NCI-H345 treated with DMSO at 0.1 percent for 48 hours (cell line): ENCODE results near the gene ZNF469.

ENCODE experiments used
- DNase-seq: peaks from one replicate; lab custom pipeline; 2025; ENCODE audit not compliant: unreplicated experiment; lab: John Stamatoyannopoulos, UW

ZNF469 gene, protein sequence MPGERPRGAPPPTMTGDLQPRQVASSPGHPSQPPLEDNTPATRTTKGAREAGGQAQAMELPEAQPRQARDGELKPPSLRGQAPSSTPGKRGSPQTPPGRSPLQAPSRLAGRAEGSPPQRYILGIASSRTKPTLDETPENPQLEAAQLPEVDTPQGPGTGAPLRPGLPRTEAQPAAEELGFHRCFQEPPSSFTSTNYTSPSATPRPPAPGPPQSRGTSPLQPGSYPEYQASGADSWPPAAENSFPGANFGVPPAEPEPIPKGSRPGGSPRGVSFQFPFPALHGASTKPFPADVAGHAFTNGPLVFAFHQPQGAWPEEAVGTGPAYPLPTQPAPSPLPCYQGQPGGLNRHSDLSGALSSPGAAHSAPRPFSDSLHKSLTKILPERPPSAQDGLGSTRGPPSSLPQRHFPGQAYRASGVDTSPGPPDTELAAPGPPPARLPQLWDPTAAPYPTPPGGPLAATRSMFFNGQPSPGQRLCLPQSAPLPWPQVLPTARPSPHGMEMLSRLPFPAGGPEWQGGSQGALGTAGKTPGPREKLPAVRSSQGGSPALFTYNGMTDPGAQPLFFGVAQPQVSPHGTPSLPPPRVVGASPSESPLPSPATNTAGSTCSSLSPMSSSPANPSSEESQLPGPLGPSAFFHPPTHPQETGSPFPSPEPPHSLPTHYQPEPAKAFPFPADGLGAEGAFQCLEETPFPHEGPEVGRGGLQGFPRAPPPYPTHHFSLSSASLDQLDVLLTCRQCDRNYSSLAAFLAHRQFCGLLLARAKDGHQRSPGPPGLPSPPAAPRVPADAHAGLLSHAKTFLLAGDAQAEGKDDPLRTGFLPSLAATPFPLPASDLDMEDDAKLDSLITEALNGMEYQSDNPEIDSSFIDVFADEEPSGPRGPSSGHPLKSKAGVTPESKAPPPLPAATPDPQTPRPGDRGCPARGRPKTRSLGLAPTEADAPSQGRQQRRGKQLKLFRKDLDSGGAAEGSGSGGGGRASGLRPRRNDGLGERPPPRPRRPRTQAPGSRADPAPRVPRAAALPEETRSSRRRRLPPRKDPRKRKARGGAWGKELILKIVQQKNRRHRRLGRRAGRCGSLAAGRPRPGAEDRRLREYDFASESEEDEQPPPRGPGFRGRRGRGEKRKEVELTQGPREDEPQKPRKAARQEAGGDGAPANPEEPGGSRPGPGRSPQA (N-terminal part only)

DNA sequence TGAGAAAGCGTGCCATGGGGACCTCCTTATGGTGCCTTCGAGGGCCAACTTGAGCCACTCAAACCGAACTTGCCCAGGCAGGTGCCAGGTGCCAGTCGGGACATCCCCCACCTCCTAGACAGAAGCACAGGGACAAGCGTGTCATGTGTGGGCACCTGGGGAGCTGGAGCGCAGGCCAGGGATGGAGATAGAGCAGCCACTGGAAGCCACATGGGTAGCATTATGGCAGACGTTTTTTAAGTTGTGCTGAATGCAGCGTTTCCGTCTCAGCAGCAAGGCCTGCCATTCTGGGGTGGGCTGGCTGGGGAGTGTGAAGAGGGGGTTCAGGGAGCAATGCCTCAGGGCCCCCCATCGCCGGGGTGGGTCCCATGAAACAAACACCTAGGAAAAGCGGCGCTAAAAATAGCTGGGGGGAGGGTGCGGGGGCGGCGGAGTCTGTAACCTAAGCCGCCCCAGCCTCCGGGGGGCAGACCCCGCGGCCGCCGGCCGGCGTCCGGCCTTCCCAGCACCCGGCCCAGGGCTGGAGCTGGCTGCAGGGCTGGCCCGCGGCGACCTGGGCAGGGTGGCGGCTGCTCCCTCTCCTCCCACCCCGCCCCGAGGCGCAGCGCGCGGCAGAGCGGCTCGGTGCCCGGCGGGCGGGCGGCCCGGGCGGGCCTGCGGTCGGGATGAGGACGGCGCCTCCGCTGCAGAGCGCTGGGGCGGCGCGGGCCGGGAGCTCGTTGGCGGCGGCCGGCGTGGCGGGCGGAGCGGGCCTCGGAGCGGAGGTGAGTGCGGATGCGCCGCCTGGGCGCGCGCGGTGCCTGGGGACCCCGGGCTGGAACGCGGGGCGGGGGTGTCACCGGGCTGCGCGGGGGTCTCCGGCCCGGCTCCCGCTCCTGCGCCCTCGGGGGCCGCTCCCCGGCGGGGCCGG lies at the start of gene ZNF469:
Gene ZNF469 (plus strand): TSS at position 469 of the 910 bp plus-strand sequence. CDS start 44,512 bp downstream, outside the sequence.
- no peak for DNase-seq

DNA sequence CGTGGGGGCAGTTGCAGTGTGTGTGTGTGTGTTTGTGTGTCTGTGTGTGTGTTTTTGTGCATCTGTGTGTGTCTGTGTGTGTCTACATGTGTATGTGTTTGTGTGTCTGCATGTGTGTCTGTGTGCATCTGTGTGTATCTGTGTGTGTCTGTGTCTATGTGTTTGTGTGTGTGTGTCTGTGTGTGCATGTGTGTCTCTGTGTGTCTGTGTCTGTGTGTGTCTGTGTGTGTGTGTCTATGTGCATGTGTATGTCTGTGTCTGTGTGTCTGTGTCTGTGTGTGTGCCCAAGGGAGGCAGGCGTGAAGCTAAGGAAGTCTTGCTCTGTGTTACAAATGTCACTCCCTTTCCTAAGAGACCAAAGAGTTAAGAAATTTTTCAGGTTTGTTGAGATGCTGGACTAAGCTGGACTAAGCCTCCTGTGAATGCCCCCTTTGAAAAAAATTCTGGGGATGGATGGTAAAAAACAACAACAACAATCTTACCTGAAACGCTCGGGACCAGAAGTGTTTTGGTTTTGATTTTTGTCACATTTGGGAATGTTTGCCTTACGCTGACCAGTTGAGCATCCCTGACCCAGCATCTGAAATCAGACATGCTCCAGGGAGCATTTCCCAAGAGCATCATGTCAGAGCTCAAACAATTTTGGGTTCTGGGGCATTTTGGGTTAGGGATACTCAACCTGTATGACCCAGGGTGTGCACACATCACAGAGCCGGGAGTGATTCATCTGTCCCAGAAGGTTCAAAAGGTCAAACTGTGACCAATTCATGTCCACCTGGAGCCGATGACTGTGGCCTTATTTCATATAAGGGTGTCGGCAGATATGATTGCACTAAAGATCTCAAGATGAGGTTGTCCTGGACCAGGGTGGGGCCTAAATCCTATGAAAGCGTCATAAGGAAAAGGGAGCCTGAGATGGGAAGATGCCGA lies 48.6 kb upstream of the ZNF469 start:
- no peak for DNase-seq

DNA sequence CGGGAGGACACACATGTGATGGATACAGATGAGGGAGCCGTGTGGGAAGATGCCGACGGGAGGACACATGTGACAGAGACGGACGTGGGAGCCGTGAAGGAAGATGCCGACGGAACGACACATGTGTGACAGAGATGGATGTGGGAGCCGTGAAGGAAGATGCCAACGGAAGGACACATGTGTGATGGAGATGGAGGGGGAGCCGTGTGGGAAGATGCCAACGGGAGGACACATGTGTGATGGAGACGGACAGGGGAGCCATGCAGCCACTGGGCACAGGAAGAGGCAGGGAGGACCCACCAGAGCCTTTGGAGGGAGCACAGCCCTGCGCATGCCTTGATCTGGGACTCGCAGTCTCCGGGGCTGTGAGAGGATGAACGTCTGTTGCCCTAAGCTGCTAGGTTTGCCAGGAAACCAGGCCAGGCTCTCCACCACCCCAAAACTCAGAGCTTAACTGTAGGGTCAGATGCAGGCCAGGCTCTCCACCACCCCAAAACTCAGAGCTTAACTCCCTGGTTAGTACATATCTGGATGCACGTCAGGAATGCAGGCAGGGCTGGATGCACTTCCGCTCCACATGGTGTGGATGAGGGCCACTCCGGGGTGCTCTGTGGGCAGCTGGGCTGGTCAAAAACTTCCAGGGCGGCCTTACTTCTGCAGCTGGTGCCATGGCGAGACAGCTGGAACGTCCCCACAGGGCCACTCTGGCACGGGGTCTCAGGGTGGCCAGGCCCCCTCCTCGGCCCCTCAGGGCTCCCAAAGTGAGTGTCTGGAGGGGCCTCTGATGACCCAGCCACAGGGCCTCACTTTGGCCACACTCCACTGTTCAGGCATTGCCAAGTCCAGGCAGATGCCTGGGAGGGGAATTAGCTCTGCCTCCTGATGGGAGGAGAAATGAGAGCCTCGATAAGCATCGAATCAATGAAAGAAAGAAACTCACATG lies 47.7 kb upstream of the ZNF469 start:
- DNase-seq = no peak

DNA sequence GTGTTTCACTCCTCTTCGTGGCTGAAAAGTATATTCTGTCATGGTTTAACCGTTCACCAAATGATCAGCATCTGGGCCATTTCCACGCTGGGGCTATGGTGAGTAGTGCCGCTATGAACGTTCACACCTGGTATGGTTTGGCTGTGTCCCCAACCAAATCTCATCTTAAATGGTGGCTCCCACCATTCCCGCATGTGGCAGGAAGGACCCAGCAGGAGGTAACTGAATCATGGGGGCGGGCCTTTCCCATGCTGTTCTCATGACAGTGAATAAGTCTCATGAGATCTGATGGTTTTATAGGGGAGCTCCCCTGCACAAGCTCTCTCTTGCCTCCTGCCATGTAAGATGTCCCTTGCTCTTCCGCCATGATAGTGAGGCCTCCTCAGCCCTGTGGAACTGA lies 45.7 kb upstream of the ZNF469 start:
- no peak for DNase-seq

DNA sequence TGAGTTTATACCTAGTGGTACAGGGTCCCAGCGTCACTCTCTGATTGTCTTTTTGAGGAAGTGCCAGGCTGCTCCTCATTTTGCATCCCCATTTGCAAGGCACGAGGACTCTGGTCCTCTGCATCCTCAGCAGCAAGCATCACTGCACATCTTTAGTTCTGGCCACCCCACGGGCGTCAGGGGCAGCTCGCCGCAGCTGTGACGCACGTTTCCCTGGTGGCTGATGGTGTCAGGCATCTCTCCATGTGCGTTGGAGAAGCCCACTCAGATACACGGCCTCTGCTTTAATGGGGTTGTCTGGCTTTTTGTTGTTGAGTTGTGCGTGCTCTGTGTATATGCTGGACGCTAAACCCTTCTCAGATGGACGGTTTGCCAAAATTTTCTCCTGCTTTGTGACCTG lies 45.2 kb upstream of the ZNF469 start:
- DNase-seq = no peak

DNA sequence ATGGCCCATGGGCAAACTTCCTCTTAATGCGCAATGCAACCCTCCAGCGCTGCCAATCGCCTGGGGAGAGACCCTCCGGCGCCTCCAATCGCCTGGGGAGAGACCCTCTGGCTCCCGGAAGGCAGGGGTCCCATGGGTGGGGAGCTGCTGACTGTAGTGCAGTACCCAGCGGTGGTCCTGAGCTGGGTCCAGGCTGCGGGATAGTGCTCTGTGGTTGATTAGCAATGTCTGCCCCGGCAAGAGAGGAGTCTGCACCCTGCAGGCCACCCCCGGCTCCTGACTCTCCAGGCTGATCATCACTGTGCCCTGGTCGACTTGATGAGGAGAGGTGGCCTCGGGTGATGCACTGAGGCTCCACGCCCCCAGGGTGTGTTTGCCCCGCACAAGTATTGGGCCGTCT lies 44.6 kb upstream of the ZNF469 start:
- DNase-seq = no peak

DNA sequence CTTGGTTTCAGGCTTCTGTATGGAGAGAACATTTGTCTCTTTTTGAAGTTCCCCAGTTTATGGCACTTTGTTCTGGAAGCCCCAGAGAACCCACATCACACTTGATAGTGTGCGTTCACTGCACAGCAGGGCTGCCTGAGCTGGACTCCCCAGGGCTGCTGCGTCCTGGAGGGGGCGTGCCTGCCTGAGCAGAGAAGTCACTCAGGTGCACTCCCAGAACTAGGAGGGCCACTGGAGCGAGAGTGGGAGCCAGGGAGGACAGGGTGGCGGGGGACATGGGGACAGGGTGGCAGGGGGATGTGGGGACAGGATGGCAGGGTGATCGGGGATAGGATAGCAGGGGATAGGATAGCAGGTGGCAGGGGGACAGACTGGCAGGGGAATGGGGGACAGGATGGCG lies 43.9 kb upstream of the ZNF469 start:
- no peak for DNase-seq

DNA sequence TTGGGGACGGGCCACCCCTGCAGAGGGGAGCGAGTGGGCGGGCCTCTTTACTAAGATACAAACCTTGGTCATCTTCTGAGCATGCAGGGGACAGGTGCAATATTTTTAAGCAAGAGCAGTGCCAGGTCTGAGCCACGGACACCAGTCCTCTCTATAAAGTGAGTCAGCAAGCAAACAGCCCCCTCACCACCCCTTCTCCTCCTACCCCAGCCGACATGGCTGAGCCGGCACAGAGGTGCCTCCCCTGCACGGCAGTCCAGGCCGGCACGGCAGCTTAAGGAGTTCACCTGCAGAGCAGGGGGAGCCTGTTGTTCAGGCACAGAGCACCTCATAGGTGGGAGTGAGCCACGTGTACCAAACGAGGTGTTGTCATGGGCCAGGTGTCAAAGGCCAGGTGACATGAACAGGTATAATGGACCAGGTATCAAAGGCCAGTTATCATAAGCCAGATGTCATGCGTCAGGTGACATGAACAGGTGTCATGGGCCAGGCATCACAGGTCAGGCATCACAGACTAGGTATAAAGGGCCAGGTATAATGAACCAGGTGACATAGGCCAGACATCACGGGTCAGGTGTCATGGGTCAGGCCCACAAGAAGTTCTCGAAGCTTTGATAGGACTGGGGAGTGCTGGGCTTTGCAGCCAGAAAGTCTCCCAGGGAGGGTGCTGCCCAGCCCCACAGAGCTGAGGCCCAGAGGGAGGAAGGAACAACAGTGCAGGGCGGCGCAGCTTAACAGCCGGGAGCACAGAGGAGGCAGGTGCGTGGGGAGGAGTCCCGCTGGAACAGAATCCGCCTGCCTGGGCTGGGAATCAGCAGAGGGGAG lies 42.6 kb upstream of the ZNF469 start:
- DNase-seq = peak; percentile 17

DNA sequence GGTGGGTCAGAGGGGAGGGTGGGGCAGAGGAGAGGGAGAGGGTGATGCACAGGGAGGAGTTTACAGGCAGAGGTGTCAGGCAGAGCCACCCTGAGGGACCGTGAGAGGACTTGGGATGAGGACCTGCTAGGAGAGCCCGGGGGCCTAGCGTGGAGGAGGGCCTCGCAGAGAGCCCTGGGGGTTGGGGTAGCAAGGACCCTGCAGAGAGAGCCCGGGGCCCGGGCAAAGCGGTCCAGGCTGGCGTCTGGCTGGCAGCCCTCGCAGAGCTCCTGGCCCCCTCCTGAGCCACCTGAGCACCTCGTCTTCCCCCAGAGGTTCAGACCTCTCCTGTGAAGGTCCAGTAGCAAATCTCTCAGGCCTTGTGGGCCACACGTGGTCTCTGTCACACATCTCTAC lies 42.0 kb upstream of the ZNF469 start:
- no peak for DNase-seq

DNA sequence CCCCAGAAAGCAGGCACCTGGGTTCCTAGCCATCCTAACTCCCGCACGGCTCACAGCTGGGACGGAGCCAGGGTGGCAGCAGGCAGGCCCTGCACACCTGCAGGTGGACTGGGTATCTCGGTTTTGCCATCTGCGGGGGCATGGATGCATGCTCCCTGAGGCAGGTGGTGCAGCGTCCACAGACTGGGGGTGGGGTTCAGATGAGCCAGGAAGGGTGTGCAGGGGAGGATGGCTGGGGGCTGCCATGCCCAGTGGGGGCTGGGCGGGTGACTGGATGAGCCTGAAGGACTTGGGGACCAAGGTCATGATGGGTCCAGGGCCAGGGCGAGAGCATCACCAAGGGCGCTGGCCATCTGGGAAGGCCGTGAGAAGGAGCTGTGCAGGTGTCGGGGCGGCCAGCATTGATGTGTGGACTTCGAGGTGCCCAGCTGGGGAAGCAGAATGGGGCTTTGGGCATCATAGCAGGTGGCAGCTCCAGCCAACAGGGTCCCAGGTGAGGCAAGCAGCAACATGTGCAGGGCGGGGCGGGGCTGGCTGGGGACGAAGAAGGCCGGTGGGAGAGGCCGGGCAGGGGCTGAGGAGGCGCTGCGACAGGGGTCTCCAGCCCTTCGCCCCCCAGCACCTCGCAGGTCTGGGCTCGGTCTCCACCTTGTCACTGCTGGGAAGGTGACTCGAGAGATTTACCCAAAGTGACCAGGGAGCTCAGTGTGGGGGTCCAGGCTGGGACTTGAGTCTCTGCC lies 41.0 kb upstream of the ZNF469 start:
- DNase-seq = no peak

DNA sequence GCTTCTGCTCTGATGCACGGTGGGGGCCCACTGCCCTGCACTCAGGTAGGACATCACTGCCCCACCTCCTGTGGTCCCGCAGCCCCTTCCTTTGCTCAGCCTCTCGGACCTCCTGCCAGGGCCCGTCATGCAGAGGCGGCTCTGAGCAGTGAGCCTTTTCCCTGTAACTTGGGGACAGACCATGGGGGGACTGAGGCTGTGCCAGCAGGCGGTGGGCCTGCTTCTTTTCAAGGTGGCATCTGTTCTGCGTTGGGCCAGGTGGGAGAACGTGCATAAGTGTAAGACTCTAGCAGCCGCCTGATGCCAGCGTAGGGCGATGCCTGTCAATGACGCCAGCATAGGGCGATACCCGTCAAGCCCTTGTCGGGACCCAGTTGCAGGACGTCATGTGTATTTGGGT lies 40.3 kb upstream of the ZNF469 start:
- no peak for DNase-seq

DNA sequence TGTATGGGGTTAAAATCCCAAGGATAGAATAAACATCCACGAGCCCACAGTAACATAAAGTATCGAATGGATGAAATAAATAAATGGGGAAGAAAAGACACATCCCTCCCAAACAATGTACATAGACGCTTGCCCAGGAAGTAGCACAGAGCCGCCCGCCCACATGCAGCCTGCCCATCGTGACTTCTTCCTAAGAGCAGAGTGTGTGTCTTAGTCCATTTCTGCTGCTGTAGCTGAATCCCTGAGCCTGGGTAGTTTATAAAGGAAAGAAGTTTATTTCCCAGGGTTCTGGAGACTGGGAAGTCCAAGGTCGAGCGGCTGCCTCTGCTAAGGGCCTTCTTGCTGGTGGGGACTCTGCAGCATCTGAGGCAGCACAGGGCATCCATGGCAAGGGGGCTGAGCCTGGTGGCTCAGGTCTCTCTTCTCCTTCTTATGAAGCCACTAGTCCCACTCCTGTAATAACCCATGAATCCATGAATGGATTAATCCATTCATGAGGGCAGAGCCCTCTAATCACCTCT lies 39.4 kb upstream of the ZNF469 start:
- no peak for DNase-seq

DNA sequence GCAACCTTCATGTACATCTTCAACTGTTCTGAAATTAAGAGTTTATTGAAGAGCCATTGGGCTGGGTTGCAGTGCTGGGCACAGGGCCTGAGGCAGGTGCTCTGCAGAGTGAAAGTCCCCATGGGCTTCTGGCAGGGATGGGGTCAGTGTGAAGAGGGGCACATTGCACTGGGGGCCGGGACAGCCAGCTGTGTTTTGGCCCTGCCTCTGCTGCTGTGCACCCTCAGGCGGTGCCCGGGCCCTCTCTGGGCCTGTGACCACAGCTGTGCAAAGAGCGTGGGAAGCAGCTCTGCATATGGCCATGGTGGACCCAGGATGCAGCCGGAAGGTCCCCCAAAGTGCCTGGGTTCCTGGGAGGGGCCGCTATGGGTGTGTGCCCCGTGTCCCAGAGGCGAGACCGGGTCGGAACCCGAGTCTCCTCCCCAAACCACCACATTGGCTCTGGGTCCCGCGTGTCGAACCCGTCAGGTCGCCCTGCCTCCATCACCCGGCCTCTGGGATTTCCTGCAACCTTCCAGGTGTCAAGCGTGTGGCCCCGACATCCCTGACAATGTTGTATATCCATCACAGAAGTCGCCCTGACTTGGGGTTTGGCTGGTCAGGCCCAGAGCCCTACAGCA lies 38.2 kb upstream of the ZNF469 start:
- no peak for DNase-seq

DNA sequence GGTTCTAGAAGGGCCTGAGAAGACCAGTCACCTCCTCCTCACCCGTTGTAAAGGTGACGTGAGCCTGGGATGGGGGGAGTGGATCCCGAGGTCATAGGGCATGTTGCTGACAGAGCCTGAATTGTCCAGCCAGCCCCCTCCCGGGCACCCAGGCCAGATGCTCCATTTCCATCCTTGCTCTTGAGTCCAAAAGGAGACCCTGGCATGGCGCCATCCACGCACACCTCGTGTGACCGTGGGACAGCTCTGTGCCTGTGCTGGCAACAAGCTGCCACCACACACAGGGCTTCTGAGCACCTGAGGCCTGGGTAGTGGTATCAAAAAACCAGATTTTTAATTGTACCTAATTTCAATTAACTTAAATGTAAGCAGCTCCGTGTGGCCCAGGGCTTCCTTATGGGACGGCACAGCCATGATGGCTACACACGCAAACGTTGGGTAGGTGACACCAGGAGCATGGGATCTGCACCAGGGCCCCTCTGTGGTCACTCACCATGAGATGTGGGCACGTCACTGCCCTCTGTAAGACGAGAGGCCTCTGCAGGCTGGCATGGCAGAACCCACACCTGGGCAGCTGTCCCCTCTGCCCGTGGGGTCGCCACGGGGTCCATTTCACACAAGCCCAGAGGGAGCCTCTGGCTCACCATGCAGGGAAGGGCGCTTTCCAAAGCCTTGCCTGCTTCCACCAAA lies 37.6 kb upstream of the ZNF469 start:
- DNase-seq = no peak

DNA sequence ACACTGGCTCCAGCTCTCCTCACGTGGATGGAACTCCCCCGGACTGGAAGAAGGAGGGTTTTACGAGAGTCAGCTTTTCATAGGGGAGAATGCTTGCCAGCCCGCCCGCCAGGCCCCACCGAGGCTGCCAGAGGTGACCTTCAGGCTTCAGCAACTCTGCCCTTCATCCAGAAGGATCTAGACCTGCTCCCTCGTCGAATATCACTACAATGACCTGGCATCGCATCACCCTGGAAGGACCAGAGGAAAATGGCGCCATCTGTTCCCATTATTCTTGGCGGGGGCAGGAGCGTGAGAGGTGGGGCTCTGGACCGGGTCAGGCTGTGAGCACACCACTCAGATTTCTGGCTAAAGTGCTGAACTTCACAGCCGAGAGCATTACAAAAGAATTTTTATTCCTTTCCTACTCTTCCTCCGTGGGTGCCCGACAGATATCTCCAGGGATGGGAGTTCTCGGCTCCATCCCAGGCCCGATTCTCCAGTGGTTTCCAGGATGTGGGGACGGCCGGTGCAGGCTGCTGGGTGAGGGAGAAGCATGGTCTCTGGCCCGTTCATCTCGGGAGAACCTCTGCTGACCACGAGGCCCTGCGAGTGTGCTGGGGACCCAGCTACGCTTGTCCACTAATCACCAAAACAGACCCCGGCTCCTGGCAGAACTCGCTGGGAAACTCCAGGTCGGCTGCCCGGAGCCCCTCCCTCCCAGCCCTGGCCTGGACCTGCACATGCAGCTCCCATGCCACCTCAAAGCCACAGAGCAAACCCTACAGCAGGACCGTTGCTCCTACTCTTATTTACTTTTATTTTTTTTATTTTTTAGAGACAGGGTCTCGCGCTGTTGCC lies 36.8 kb upstream of the ZNF469 start:
- no peak for DNase-seq
